ENCODE results near the gene KANK4. TPM values are rescaled to one million over a fixed set of nuclear protein-coding genes. Genes with fewer than 3 reads are reported as not detected.

The KANK4 gene
- polyA plus RNA-seq, 1 donor (not counting 4 experiments of a cell fraction or from before 2014, with no cell fraction given): 0.92 TPM

DNA sequence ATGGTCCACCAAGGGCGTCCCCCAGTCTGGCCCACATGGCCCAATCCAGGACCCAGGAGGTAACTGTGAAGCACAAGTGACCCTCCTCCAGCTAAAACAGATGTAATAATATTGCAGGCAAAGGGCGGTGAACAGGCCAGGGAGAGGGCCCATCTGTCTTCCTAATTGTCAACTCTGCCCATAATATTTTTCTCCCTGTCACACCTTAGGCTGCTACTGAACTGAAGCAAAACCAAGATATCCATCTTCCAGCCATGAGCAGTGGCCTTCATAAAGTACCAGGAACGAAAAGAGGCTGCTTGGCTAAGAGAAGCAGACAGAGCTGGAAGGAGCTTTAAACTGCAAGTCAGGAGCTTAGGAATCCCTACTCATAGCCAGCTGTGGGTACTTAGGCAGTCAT, 3.1 kb downstream of the KANK4 start:
- H3K9me1 ChIP-seq (ENCODE audit: control insufficient read depth, extremely low read depth, insufficient read depth, low read length): no peaks in the 10 kb centered on the region
- H3K4me1 ChIP-seq (ENCODE audit: control insufficient read depth, extremely low read depth, insufficient read depth, low read length): peaks cover 6% of the 10 kb centered on the region
- no peak overlapping the region for H3K27ac ChIP-seq (ENCODE audit: control insufficient read depth, insufficient read depth, low read length)
- no peak overlapping the region for H3K4me2 ChIP-seq (ENCODE audit: control insufficient read depth, extremely low read depth, insufficient read depth, low read depth, low read length)
- no peak for FAIRE-seq
- TF ChIP-seq, protein P1, sequence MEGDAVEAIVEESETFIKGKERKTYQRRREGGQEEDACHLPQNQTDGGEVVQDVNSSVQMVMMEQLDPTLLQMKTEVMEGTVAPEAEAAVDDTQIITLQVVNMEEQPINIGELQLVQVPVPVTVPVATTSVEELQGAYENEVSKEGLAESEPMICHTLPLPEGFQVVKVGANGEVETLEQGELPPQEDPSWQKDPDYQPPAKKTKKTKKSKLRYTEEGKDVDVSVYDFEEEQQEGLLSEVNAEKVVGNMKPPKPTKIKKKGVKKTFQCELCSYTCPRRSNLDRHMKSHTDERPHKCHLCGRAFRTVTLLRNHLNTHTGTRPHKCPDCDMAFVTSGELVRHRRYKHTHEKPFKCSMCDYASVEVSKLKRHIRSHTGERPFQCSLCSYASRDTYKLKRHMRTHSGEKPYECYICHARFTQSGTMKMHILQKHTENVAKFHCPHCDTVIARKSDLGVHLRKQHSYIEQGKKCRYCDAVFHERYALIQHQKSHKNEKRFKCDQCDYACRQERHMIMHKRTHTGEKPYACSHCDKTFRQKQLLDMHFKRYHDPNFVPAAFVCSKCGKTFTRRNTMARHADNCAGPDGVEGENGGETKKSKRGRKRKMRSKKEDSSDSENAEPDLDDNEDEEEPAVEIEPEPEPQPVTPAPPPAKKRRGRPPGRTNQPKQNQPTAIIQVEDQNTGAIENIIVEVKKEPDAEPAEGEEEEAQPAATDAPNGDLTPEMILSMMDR (optimal IDR thresholded peaks at IDR 0.05 in 1 of 3, IDR thresholded peaks at IDR 0.05 in 1 of 3, conservative IDR thresholded peaks at IDR 0.05 in 1 of 3; ENCODE audit: extremely low read depth in 1 of 3, insufficient read depth in 2 of 3, low read length in 3 of 3): no peak
- TF ChIP-seq EZH2 (IDR thresholded peaks at IDR 0.05; ENCODE audit: low read length): no peak
- H3K27me3 ChIP-seq (ENCODE audit: control insufficient read depth, extremely low read depth, insufficient read depth, low read length): peaks cover 25% of the 10 kb centered on the region
- H3K79me2 ChIP-seq (ENCODE audit: control insufficient read depth, insufficient read depth, low read length): no peaks in the 10 kb centered on the region
- H3K9ac ChIP-seq (ENCODE audit: control insufficient read depth, extremely low read depth, insufficient read depth, low read length): no peak overlapping the region
- no peak for DNase-seq (ENCODE audit: low read depth, low spot score)
- no peaks in the 10 kb centered on the region for H4K20me1 ChIP-seq (ENCODE audit: control insufficient read depth, extremely low read depth, insufficient read depth, low read length)
- dilution Hi-C loops (cut with MboI; ENCODE audit: extremely low pct_ligation_motif_present, low sequenced_read_pairs): no loop called here
- no peak overlapping the region for H2AFZ ChIP-seq (ENCODE audit: control insufficient read depth, low read length)
- no peaks in the 10 kb centered on the region for H3K9me3 ChIP-seq (ENCODE audit: control insufficient read depth, low read depth, low read length)
- no peaks in the 10 kb centered on the region for H3K36me3 ChIP-seq (ENCODE audit: control insufficient read depth in 2 of 2, extremely low read depth in 1 of 2, insufficient read depth in 2 of 2, low read length in 2 of 2)
- no peak overlapping the region for H3K4me3 ChIP-seq (ENCODE audit: control insufficient read depth in 2 of 3, extremely low read depth in 1 of 3, insufficient read depth in 2 of 3, low read depth in 1 of 3, low read length in 3 of 3)

DNA sequence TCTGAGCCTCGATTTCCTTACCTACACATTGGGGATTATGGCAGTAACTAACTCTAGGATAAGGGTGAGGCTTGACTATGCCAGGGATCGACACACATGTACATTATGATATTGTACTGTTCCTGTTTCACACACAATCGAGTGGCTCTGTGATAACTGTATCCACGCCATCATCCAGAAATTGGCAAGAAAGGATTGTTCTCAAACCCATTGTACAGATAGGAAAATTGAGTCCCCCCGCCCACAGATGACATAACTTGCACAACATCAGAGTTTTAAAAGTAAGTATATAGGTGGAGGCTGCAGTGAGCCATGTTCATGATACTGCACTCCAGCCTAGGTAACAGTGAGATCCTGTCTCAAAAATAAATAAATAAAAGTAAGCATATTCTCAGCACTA, 3.8 kb downstream of the KANK4 start:
- TF ChIP-seq EZH2 (IDR thresholded peaks at IDR 0.05; ENCODE audit: low read length): no peak
- TF ChIP-seq, protein P1 (optimal IDR thresholded peaks at IDR 0.05 in 1 of 3, IDR thresholded peaks at IDR 0.05 in 1 of 3, conservative IDR thresholded peaks at IDR 0.05 in 1 of 3; ENCODE audit: extremely low read depth in 1 of 3, insufficient read depth in 2 of 3, low read length in 3 of 3): no peak
- dilution Hi-C loops (cut with MboI; ENCODE audit: extremely low pct_ligation_motif_present, low sequenced_read_pairs): no loop called here
- FAIRE-seq (no peak), DNase-seq (ENCODE audit: low read depth, low spot score) (no peak)
- no peak overlapping the region for H3K27ac ChIP-seq (ENCODE audit: control insufficient read depth, insufficient read depth, low read length)
- H3K9me1 ChIP-seq (ENCODE audit: control insufficient read depth, extremely low read depth, insufficient read depth, low read length): no peaks in the 10 kb centered on the region
- H3K4me3 ChIP-seq (ENCODE audit: control insufficient read depth in 2 of 3, extremely low read depth in 1 of 3, insufficient read depth in 2 of 3, low read depth in 1 of 3, low read length in 3 of 3): no peak overlapping the region
- no peaks in the 10 kb centered on the region for H3K79me2 ChIP-seq (ENCODE audit: control insufficient read depth, insufficient read depth, low read length)
- no peak overlapping the region for H2AFZ ChIP-seq (ENCODE audit: control insufficient read depth, low read length)
- peaks cover 25% of the 10 kb centered on the region for H3K27me3 ChIP-seq (ENCODE audit: control insufficient read depth, extremely low read depth, insufficient read depth, low read length)
- no peaks in the 10 kb centered on the region for H3K9me3 ChIP-seq (ENCODE audit: control insufficient read depth, low read depth, low read length)
- H3K4me2 ChIP-seq (ENCODE audit: control insufficient read depth, extremely low read depth, insufficient read depth, low read depth, low read length): no peak overlapping the region
- H3K4me1 ChIP-seq (ENCODE audit: control insufficient read depth, extremely low read depth, insufficient read depth, low read length): peaks cover 5% of the 10 kb centered on the region
- H4K20me1 ChIP-seq (ENCODE audit: control insufficient read depth, extremely low read depth, insufficient read depth, low read length): no peaks in the 10 kb centered on the region
- no peak overlapping the region for H3K9ac ChIP-seq (ENCODE audit: control insufficient read depth, extremely low read depth, insufficient read depth, low read length)
- no peaks in the 10 kb centered on the region for H3K36me3 ChIP-seq (ENCODE audit: control insufficient read depth in 2 of 2, extremely low read depth in 1 of 2, insufficient read depth in 2 of 2, low read length in 2 of 2)

Measured in keratinocyte (primary cell).